ENCODE data around the gene ING5. TPM values are rescaled to one million over a fixed set of nuclear protein-coding genes. Genes with fewer than 3 reads are reported as not detected.

Gene ING5
- total and polyA plus RNA-seq, 8 donors, result 14.1 to 63.9 (median 22.3) TPM

- WGBS, 2 donors, result 1% methylated on average over 52 to 98 of the region's 98 CpGs
- peak; percentile 74 to 90 (median 84) for ATAC-seq
Observed at GRCh38 chr2:241702155-241703031, 554 bp downstream of the ING5 start.

DNA sequence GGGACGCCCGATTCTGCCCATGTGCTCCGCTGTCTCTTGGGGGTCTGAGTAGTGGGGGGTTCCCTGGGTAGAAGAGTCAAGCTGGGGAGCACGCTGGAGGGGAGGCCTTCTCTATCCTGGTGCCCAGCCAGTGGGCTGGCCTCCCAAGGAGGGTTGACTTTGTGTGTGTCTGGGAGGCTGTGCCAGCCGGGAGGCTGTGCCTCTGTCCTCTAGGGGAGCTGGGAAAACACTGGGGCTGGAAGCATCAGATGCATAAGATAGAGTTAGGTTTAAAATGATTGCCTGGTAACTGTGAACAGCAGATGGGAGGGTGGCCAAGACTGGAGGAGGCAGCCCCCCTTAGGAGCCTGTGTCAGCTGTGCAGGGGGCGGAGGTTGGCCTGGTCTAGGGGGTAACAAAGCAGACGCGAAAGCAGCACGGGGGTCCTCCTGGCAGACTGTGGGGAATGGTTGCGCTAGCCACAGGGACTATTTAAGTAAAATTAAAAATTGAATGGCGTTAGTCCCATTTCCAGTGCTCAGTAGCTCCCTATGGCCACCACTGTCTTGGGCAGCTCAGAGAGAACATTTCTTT, 1.3 kb downstream of the ING5 start:
- intact Hi-C loops (cut with DNase I), result no loop called here
- TF ChIP-seq, protein P1, sequence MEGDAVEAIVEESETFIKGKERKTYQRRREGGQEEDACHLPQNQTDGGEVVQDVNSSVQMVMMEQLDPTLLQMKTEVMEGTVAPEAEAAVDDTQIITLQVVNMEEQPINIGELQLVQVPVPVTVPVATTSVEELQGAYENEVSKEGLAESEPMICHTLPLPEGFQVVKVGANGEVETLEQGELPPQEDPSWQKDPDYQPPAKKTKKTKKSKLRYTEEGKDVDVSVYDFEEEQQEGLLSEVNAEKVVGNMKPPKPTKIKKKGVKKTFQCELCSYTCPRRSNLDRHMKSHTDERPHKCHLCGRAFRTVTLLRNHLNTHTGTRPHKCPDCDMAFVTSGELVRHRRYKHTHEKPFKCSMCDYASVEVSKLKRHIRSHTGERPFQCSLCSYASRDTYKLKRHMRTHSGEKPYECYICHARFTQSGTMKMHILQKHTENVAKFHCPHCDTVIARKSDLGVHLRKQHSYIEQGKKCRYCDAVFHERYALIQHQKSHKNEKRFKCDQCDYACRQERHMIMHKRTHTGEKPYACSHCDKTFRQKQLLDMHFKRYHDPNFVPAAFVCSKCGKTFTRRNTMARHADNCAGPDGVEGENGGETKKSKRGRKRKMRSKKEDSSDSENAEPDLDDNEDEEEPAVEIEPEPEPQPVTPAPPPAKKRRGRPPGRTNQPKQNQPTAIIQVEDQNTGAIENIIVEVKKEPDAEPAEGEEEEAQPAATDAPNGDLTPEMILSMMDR (IDR thresholded peaks at IDR 0.05), result no peak

More at GRCh38 chr2:241702155-241703031, 554 bp downstream of the ING5 start:
- Histone ChIP-seq H3K4me1 (peaks cover 4 to 10% (median 6%) of the 10 kb centered on the region in 3 donors), H3K9me3 (no peaks in the 10 kb centered on the region), H3K4me3 (peak overlapping the region; percentile 77 to 87 (median 80)), H3K27me3 (no peaks in the 10 kb centered on the region), H3K27ac (peak overlapping the region; percentile 92 to 100 (median 98)), H3K36me3 (peaks cover 0 to 13% (median 0%) of the 10 kb centered on the region in 3 donors)
- TF ChIP-seq, protein P1 (IDR thresholded peaks at IDR 0.05), result peak in 2 of 4 donors; percentile 7 to 36
- no peak for FAIRE-seq
- peak; percentile 82 to 96 (median 88) for DNase-seq
- intact Hi-C loops (cut with DNase I), result no loop called here

DNA sequence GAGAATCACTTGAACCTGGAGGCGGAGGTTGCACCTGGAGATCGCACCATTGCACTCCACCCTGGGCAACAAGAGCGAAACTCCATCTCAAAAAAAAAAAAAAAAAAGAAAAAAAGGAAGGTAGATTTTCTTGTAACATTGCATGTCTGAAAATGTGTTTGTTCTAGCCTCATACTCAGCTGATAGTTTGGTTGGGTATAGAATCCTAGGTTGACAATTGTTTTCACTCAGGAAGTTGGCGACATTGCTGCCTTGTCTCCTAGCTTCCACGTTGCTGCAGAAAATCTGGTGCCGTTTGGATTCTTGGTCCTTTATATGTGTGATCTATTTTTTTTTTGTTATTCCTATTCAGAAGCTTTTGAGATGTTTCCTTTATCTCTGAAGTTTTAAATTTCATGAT, 4.7 kb downstream of the ING5 start:
- FAIRE-seq, result no peak
- intact Hi-C loops (cut with DNase I), result no loop called here

More for the DNA sequence above, 1.3 kb downstream of the ING5 start:
- peaks cover 4 to 10% (median 6%) of the 10 kb centered on the region in 3 donors for H3K4me1 ChIP-seq
- H3K27ac ChIP-seq, result peak overlapping the region; percentile 39 to 100 (median 82)
- H3K4me3 ChIP-seq, result peak overlapping the region; percentile 70 to 87 (median 78)
- peaks cover 0 to 20% (median 0%) of the 10 kb centered on the region in 3 donors for H3K36me3 ChIP-seq
- H3K27me3 ChIP-seq, result no peaks in the 10 kb centered on the region
- WGBS, 2 donors, result 35 to 50% methylated on average over 9 to 11 of the region's 11 CpGs
- FAIRE-seq, result no peak
- no peaks in the 10 kb centered on the region for H3K9me3 ChIP-seq
- ATAC-seq, result peak in 3 of 4 donors; percentile 0 to 2 (median 2)
- peak in 1 of 6 donors; percentile 50 for DNase-seq

DNA sequence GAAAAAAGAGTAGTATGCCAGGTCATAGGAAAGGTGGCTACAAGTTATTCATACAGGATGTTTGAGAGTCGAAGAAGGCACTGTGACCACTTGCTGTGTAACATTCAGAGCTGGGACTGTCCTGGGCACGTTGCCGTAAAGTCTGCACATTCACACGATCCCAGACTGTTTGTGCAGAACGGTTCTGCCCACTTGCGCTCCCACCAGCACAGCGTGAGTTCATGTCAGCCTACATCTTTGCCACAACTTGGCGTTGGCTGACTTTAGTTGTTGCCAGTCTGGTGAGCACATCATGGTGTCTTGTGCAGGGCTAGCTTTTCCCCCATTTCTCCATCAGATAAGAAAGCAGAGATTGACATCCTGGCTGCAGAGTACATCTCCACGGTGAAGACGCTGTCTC, 7.0 kb downstream of the ING5 start:
- H3K27ac ChIP-seq, result no peak overlapping the region
- DNase-seq (peak in 1 of 6 donors; percentile 11), FAIRE-seq (no peak), ATAC-seq (no peak)
- H3K9me3 ChIP-seq, result no peaks in the 10 kb centered on the region
- no peaks in the 10 kb centered on the region for H3K27me3 ChIP-seq
- TF ChIP-seq, protein P1 (IDR thresholded peaks at IDR 0.05), result no peak
- H3K36me3 ChIP-seq, result peaks cover 0 to 71% (median 36%) of the 10 kb centered on the region in 3 donors
- H3K4me1 ChIP-seq, result no peaks in the 10 kb centered on the region
- intact Hi-C loops (cut with DNase I), result no loop called here
- 84 to 91% methylated on average over 10 of the region's 10 CpGs for WGBS, 2 donors
- H3K4me3 ChIP-seq, result no peak overlapping the region

More for the DNA sequence above, 4.7 kb downstream of the ING5 start:
- peak in 1 of 6 donors; percentile 4 for DNase-seq
- no peak for ATAC-seq
- TF ChIP-seq, protein P1 (IDR thresholded peaks at IDR 0.05), result no peak
- peaks cover 4 to 6% (median 5%) of the 10 kb centered on the region in 3 donors for H3K4me1 ChIP-seq
- H3K36me3 ChIP-seq, result peaks cover 0 to 52% (median 28%) of the 10 kb centered on the region in 3 donors
- H3K27ac ChIP-seq, result no peak overlapping the region
- WGBS, 2 donors, result 98 to 99% methylated on average over 6 of the region's 6 CpGs
- H3K9me3 ChIP-seq, result no peaks in the 10 kb centered on the region
- H3K4me3 ChIP-seq, result no peak overlapping the region
- no peaks in the 10 kb centered on the region for H3K27me3 ChIP-seq

All from pancreas (tissue), 10 donors.